ENCODE data around the gene WDR35. TPM values are rescaled to one million over a fixed set of nuclear protein-coding genes. Genes with fewer than 3 reads are reported as not detected.

WDR35 gene
- total and polyA plus RNA-seq, 5 donors from 2014 or later, result 1.3 to 3.8 (median 1.9) TPM

DNA sequence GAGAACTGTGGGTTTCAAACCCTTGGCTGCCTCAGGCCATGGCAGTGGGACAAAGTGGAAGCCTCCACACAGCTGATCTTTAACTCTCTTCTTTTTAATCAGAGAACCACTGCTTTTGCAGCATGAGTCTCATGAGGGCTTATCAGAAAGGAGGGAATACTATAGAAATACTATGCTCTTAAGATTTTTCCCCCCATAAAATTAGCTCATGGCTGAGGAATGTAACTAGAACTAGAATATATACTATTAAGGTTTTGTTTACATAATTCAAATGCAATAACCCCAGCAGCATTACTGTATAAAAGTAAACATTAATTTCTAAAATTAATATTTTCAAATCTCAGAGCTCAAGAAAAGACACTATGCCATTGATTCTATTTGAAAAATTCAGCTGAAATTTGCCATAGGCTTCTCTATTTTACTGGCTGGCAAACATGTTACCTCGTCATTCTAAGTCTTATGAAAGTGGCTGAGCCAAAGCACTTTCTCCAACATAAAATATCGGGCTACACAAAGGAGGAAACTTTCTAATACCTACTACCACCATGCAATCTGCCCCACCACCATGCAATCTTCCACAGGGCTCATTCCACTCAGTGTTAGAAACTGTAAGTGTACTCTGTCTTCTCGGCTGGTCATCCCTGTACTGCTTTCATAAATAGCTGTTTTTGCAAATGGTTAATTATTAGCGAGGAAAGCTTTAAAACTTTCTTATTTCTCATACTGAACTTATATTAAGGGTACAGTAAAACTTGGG lies 42.5 kb downstream of the WDR35 start:
- no peak overlapping the region for H3K27ac ChIP-seq (ENCODE audit: insufficient read depth, low read length, poor library complexity, severe bottlenecking)
- Mint-ChIP-seq H3K36me3 (peaks cover 23% of the 10 kb centered on the region), H3K9me3 (peaks cover 0 to 1% (median 0%) of the 10 kb centered on the region in 7 donors), H3K27me3 (no peaks in the 10 kb centered on the region), H3K4me1 (no peaks in the 10 kb centered on the region), H3K27ac (no peak overlapping the region), H3K4me3 (no peak overlapping the region)
- no peaks in the 10 kb centered on the region for H3K9me3 ChIP-seq (ENCODE audit: control insufficient read depth in 2 of 2, low read length in 2 of 2)
- no peaks in the 10 kb centered on the region for H3K27me3 ChIP-seq (ENCODE audit: control insufficient read depth, insufficient read depth, low read length)
- ATAC-seq (ENCODE audit: low read depth in 2 of 2) (no peak), DNase-seq (no peak)
- H3K36me3 ChIP-seq (ENCODE audit: control insufficient read depth, insufficient read depth, low read length), result peaks cover 2% of the 10 kb centered on the region
- no peak overlapping the region for H3K4me3 ChIP-seq (ENCODE audit: low read depth, low read length)
- H3K4me1 ChIP-seq (ENCODE audit: control insufficient read depth, insufficient read depth, low read length, poor library complexity, severe bottlenecking), result no peaks in the 10 kb centered on the region

DNA sequence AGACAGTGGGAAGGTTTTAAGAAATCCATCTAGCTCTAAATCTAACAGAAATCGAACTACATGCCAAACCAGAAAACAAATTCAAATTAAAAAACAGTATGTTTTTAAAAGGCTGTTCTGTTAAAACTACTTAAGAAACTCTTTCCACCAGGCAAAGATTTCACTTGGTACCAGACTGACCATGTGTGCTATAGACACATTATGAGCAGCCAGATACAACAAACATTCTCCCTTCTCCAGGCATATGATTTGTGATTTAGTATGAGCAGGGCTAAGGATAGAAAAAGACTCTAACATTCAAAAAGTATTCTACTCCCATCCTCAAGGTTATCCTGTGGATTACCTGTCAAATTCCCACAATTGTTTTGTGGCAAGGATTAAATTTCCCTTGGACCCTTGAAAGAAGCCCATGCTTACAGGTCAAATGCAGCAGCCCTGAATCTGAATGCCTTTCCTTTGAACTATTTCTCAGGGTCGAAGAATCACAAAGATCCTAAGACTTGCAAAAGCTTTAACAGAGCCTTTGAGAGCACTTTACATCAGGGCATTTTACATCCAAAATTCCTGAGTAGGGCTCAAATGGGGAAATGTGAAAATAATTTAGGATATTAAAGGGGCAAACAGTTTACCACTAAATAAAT lies 45.6 kb downstream of the WDR35 start:
- no peaks in the 10 kb centered on the region for H3K27me3 ChIP-seq (ENCODE audit: control insufficient read depth, insufficient read depth, low read length)
- Mint-ChIP-seq H3K27ac (no peak overlapping the region), H3K4me3 (no peak overlapping the region), H3K36me3 (peaks cover 18% of the 10 kb centered on the region), H3K27me3 (no peaks in the 10 kb centered on the region), H3K4me1 (no peaks in the 10 kb centered on the region), H3K9me3 (no peaks in the 10 kb centered on the region)
- H3K36me3 ChIP-seq (ENCODE audit: control insufficient read depth, insufficient read depth, low read length), result peaks cover 2% of the 10 kb centered on the region
- ATAC-seq (ENCODE audit: low read depth in 2 of 2), result no peak
- H3K4me1 ChIP-seq (ENCODE audit: control insufficient read depth, insufficient read depth, low read length, poor library complexity, severe bottlenecking), result no peaks in the 10 kb centered on the region
- no peak overlapping the region for H3K4me3 ChIP-seq (ENCODE audit: low read depth, low read length)
- no peak for DNase-seq
- H3K9me3 ChIP-seq (ENCODE audit: control insufficient read depth in 2 of 2, low read length in 2 of 2), result no peaks in the 10 kb centered on the region
- no peak overlapping the region for H3K27ac ChIP-seq (ENCODE audit: insufficient read depth, low read length, poor library complexity, severe bottlenecking)

DNA sequence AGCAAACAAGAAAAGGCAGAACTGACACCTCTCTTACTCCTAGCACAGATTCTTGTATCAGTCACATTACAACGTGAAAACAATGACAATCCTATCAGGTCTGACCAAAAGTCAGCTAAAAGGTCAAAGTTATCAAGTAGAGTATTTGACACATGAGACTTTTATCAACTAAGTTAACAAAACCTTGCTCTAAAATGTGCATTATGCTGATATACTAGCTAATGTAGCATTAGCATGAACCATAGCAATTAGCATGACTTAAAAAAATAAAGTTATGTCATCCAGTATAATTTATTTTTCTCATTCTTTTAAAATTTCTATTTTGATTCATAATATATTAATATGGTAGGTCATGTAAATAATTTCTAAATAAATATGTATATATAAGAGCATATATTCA lies 46.7 kb downstream of the WDR35 start:
- ATAC-seq (ENCODE audit: low read depth in 2 of 2), result no peak
- H3K27ac Mint-ChIP-seq, result no peak overlapping the region
- H3K27me3 Mint-ChIP-seq, result no peaks in the 10 kb centered on the region
- no peaks in the 10 kb centered on the region for H3K9me3 ChIP-seq (ENCODE audit: control insufficient read depth in 2 of 2, low read length in 2 of 2)
- no peaks in the 10 kb centered on the region for H3K27me3 ChIP-seq (ENCODE audit: control insufficient read depth, insufficient read depth, low read length)
- H3K4me1 Mint-ChIP-seq, result no peaks in the 10 kb centered on the region
- H3K36me3 Mint-ChIP-seq, result peaks cover 17% of the 10 kb centered on the region
- DNase-seq, result no peak
- H3K36me3 ChIP-seq (ENCODE audit: control insufficient read depth, insufficient read depth, low read length), result peaks cover 2% of the 10 kb centered on the region
- H3K4me3 Mint-ChIP-seq, result no peak overlapping the region
- H3K9me3 Mint-ChIP-seq, result no peaks in the 10 kb centered on the region
- H3K4me3 ChIP-seq (ENCODE audit: low read depth, low read length), result no peak overlapping the region
- no peak overlapping the region for H3K27ac ChIP-seq (ENCODE audit: insufficient read depth, low read length, poor library complexity, severe bottlenecking)
- H3K4me1 ChIP-seq (ENCODE audit: control insufficient read depth, insufficient read depth, low read length, poor library complexity, severe bottlenecking), result no peaks in the 10 kb centered on the region

DNA sequence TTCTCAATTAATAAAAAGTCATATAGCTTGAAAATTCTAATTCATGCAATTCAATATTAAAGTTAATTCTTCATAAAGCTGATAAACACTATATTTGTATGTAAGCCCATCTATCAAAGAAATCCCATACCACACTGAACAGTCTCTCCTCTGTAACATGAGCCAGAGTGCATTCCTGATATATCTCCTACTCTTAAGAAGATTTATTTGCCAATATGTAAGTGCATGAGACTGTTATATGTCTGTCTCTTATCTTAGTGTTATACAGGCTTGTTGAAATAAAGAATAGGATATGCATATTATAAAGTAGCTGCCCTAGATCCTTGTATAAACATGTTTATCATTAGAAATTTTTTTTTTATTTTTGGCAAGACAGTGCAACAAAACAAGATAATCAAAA lies 47.7 kb downstream of the WDR35 start:
- H3K4me1 Mint-ChIP-seq, result no peaks in the 10 kb centered on the region
- DNase-seq, result no peak
- H3K36me3 Mint-ChIP-seq, result peaks cover 24% of the 10 kb centered on the region
- no peaks in the 10 kb centered on the region for H3K9me3 Mint-ChIP-seq
- no peak overlapping the region for H3K27ac Mint-ChIP-seq
- no peaks in the 10 kb centered on the region for H3K4me1 ChIP-seq (ENCODE audit: control insufficient read depth, insufficient read depth, low read length, poor library complexity, severe bottlenecking)
- no peak for ATAC-seq (ENCODE audit: low read depth in 2 of 2)
- no peak overlapping the region for H3K4me3 ChIP-seq (ENCODE audit: low read depth, low read length)
- no peaks in the 10 kb centered on the region for H3K27me3 Mint-ChIP-seq
- H3K27ac ChIP-seq (ENCODE audit: insufficient read depth, low read length, poor library complexity, severe bottlenecking), result no peak overlapping the region
- H3K27me3 ChIP-seq (ENCODE audit: control insufficient read depth, insufficient read depth, low read length), result no peaks in the 10 kb centered on the region
- H3K9me3 ChIP-seq (ENCODE audit: control insufficient read depth in 2 of 2, low read length in 2 of 2), result no peaks in the 10 kb centered on the region
- peaks cover 10% of the 10 kb centered on the region for H3K36me3 ChIP-seq (ENCODE audit: control insufficient read depth, insufficient read depth, low read length)
- peak overlapping the region in 1 of 4 donors; percentile 61 for H3K4me3 Mint-ChIP-seq

DNA sequence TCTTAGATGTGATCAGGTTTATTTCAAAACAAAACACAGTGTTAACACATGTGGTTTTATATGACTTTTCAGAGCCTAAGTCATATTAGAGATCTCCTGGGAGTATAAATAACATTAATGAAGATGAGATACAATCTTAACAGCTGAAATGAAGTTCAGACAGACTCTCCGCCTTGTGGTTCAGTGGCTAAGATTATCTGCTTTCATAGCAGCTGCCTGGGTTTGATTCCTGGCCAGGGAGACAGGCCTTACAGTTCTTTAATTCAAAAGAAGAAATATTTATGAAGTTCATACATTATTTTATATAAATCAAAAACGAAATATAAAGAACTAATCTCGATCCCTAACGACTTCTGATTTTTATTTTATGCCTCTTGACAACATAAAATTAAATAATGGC lies 52.9 kb downstream of the WDR35 start:
- Mint-ChIP-seq H3K27ac (no peak overlapping the region), H3K4me1 (no peaks in the 10 kb centered on the region), H3K9me3 (no peaks in the 10 kb centered on the region), H3K36me3 (peaks cover 29% of the 10 kb centered on the region), H3K27me3 (no peaks in the 10 kb centered on the region), H3K4me3 (no peak overlapping the region)
- Histone ChIP-seq H3K36me3 (ENCODE audit: control insufficient read depth, insufficient read depth, low read length) (peaks cover 21% of the 10 kb centered on the region), H3K27me3 (ENCODE audit: control insufficient read depth, insufficient read depth, low read length) (no peaks in the 10 kb centered on the region), H3K9me3 (ENCODE audit: control insufficient read depth in 2 of 2, low read length in 2 of 2) (no peaks in the 10 kb centered on the region), H3K4me3 (ENCODE audit: low read depth, low read length) (no peak overlapping the region), H3K27ac (ENCODE audit: insufficient read depth, low read length, poor library complexity, severe bottlenecking) (no peak overlapping the region), H3K4me1 (ENCODE audit: control insufficient read depth, insufficient read depth, low read length, poor library complexity, severe bottlenecking) (no peaks in the 10 kb centered on the region)
- no peak for DNase-seq
- no peak for ATAC-seq (ENCODE audit: low read depth in 2 of 2)

DNA sequence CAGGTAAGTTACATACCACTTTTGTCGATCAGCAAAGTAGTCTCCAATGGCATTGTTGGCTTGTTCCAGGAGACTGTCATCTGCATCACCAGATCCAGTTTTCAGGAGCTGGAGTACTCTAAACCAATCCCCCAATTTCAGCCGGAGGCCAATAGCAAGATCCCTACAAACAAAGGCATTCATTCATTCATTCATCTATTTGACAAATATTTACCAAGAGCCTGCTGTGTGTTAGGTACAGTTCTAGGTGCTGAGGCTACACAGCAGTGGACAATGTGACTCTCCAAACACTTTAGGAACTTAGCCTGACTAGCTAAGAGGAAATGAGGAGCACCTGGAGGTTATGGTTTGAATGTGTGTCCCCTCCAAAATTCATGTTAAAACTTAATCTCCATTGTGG lies 53.7 kb downstream of the WDR35 start:
- no peaks in the 10 kb centered on the region for H3K4me1 Mint-ChIP-seq
- Histone ChIP-seq H3K36me3 (ENCODE audit: control insufficient read depth, insufficient read depth, low read length) (peaks cover 21% of the 10 kb centered on the region), H3K27me3 (ENCODE audit: control insufficient read depth, insufficient read depth, low read length) (no peaks in the 10 kb centered on the region), H3K9me3 (ENCODE audit: control insufficient read depth in 2 of 2, low read length in 2 of 2) (no peaks in the 10 kb centered on the region), H3K4me1 (ENCODE audit: control insufficient read depth, insufficient read depth, low read length, poor library complexity, severe bottlenecking) (no peaks in the 10 kb centered on the region), H3K27ac (ENCODE audit: insufficient read depth, low read length, poor library complexity, severe bottlenecking) (no peak overlapping the region), H3K4me3 (ENCODE audit: low read depth, low read length) (no peak overlapping the region)
- ATAC-seq (ENCODE audit: low read depth in 2 of 2) (no peak), DNase-seq (no peak)
- H3K36me3 Mint-ChIP-seq, result peaks cover 32% of the 10 kb centered on the region
- no peaks in the 10 kb centered on the region for H3K9me3 Mint-ChIP-seq
- H3K27me3 Mint-ChIP-seq, result no peaks in the 10 kb centered on the region
- no peak overlapping the region for H3K27ac Mint-ChIP-seq
- no peak overlapping the region for H3K4me3 Mint-ChIP-seq

DNA sequence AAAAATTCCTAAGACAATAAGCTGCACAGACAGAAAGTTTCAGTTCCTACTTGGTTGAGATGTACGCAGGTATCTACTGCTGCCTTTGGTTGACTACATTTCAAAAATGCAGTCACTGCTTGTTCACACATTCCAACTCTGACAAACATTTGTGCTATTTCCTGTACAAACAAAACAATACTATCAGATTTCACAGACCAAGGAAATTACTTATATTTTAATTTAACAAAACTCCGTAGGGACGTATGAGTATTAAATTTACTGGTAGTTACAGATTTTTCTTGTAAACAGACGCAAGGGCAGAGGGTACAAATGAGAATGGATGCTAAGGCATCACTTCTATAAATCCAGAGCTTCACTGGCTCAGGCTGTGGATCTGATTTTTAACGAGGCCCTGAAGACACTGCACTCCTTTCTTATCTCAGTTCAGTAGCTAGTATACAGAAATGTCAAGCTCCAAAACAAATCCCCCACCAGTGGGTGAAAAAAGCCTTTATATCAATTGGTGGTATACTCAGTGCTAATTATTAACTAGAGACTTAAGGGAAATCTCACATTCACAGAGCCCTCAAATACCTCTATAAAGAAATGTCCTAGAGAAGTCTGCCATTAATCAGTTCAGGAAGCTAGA lies 56.4 kb downstream of the WDR35 start:
- Mint-ChIP-seq H3K27ac (no peak overlapping the region), H3K4me1 (no peaks in the 10 kb centered on the region), H3K9me3 (peaks cover 0 to 11% (median under 1%) of the 10 kb centered on the region in 7 donors), H3K27me3 (no peaks in the 10 kb centered on the region), H3K36me3 (peaks cover 34% of the 10 kb centered on the region), H3K4me3 (no peak overlapping the region)
- H3K36me3 ChIP-seq (ENCODE audit: control insufficient read depth, insufficient read depth, low read length), result peaks cover 28% of the 10 kb centered on the region
- ATAC-seq (ENCODE audit: low read depth in 2 of 2) (no peak), DNase-seq (no peak)
- H3K27me3 ChIP-seq (ENCODE audit: control insufficient read depth, insufficient read depth, low read length), result no peaks in the 10 kb centered on the region
- H3K9me3 ChIP-seq (ENCODE audit: control insufficient read depth in 2 of 2, low read length in 2 of 2), result peaks cover 5 to 8% of the 10 kb centered on the region in 2 experiments
- no peaks in the 10 kb centered on the region for H3K4me1 ChIP-seq (ENCODE audit: control insufficient read depth, insufficient read depth, low read length, poor library complexity, severe bottlenecking)
- H3K4me3 ChIP-seq (ENCODE audit: low read depth, low read length), result no peak overlapping the region
- no peak overlapping the region for H3K27ac ChIP-seq (ENCODE audit: insufficient read depth, low read length, poor library complexity, severe bottlenecking)
